Activated T-cell treated with anti-CD3 and anti-CD28 coated beads for 24 hours (primary cell): ENCODE data around the gene ST6GAL1.

Experiments
- DNase-seq: peaks from one replicate; pipeline ENCODE4 v3.0.0-alpha.2; 2020; ENCODE audit warnings: low read depth

Gene ST6GAL1

GRCh38 chr3:186915806-186916796, 14.2 kb upstream of the ST6GAL1 start:
- DNase-seq = no peak

DNA sequence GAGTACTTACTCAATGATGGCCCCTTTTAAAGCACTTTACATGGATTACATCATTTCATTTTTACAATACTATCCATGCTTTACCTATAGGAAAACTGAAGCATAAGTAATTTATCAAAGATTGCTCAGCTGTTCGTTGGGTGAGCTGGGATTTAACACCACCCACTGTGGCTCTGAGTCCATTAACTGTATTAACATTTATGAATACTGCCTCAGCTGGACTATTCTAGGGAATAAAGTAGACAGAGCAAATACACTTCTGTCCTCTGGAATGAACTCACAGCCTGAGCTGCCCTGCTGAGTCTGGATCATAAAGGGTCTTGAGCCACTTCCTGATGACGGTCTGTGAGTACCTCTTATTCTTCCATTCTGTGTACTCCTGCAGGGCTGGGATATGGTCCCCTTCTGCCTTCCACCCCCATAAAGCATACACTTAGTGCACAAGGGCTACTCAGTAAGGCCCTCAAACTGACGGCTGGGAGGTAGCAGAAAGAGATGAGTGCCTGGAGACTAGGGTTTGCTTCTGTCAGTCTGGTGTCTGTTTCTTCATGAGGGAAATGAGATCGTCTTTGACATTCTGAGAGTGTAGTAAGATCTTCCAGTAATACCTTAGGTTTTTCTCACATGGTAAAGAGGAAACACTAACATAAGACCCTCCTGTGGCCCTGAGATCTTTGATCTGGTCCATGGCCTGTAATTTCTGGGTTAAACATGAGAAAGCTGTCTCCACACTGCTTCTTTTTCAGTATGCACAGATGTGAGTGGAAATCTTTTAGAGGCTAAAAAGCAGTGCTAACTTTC, 12.6 kb upstream of the ST6GAL1 start:
- DNase-seq = no peak

DNA sequence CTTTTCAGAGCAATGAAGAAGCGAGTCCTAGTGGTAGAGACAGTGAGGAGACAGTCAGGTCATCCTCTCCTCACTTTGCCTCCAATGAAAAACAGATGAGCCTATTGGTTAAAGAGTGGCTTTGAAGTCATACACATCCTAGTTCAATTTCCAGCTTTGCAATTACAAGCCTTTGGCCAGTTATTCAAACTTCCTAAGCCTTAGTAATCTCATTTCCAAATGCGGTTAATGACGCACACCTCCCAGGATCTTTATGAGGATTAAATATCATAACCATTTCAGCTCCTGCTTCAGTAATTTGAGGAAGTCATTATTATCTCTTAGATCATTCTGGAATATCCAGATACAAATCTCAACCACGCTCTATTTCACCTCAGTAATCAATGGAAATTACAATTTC, 10.0 kb upstream of the ST6GAL1 start:
- DNase-seq = no peak

DNA sequence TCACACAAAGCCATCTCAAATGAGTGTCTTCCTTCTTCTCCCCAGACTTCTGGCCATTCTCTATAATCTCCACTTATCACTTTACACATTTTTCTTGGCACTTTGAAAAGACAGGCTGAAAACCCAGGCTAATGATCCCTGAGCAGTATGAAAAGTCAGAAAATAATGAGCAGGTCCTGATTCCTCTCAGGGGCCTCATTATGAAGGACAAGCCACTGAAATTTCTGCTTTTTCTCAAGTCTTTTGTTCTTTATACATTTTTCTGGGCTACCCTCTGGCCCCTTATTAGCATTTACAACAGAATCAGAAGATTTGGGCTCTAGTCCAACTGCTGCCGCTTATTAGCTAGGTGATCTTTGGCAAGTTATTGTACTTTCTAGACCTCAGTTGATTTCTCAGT, 9.5 kb upstream of the ST6GAL1 start:
- no peak for DNase-seq

DNA sequence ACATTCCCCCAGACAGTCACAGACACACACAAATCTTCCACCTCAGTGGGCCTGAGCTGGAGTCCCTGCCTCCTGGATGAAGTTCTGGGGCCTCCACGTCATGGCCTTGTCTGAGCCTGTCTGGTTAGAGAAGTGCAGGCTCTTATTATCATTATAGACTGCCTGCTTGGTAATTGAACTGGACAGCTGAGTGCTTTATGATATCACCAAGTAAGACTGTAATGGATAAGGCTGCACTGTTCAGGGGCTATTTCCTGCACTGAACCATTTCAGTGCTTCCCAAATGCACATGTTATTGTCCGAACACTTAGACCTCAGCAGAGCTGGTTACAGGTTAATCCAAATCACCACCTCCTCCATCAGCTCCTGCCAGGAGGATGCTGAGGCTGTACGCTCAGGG, 8.7 kb upstream of the ST6GAL1 start:
- DNase-seq = no peak

- DNase-seq = no peak
Observed at GRCh38 chr3:186922224-186922623, 8.1 kb upstream of the ST6GAL1 start.

GRCh38 chr3:186922790-186923189, 7.5 kb upstream of the ST6GAL1 start:
- no peak for DNase-seq

DNA sequence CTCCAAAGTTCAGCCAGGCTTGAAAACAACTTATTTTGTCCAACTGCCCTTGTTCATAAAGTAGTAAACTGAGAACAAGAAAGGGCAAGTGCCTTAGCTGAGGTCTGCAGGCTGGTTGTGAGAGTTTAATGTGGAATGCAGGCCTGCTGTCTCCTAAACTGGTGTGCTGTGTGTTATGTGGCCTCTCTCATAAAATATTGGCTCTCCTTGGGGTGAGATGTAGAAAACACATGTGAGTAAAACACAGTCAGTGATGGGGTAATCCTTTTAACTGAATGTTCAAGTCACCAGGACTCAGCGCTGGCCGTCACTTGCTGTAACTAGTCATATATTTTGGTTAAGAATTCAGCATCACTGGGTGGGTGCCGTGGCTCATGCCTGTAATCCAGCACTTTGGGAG, 7.1 kb upstream of the ST6GAL1 start:
- no peak for DNase-seq

GRCh38 chr3:186925826-186926225, 4.5 kb upstream of the ST6GAL1 start:
- DNase-seq = no peak

DNA sequence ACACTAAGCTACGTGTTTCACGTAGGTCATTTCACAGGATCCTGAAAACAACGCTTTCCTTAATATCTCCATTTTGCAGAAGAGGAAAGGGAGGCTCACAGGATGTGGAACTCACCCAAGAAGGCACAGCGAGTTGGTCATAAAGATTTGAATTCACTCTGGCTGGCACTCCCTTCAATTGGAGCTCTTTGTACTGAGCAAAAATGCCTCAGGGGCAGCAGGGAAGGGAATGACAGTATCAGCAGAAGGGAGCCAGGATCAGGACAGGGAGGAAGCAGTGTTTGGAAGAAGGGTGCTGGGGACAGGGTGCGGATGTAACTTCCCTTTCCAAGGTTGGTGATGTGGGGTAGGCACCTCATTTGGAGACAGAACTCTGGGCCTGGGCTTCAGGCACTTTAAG, 1.1 kb upstream of the ST6GAL1 start:
- DNase-seq = no peak

GRCh38 chr3:186929685-186930084, 641 bp upstream of the ST6GAL1 start:
- no peak for DNase-seq

GRCh38 chr3:186930641-186931531, 560 bp downstream of the ST6GAL1 start:
- DNase-seq = peak; percentile 48

DNA sequence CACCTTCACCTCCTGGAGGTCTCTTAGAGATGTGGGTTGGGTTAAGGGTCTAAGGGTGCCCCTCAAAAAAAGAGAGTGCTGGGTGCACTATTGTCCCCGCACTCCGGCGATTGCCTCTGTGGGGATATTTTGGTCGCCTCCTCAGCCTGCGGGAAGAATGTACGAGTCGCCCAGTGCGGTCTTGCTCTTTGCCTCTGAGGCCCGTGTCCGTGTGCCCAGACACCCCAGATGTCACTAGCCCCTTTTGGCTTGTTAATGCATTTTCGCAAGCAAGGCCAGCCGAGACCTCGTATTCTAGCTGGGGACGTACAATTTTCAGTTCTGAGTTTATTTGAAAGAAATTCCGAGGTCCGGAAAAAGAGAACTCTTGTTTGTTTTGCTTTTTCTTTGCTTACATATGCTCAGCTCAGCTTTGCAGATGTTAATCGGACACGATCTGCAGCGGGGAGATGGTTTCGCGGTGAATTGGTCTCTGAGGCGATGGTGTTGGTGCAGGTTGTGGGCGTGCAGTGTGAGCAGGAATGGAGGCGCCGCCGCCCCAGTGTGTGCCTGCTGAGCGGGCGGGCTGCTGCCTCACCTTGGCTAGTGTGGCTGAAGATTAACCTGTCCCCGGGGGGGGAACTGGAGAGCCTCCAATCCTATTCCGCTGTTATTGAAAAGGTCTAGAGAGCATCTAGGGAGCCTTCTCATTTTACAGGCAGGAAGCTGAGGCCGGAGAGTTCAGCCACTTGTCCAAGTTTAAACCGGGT, 1.4 kb downstream of the ST6GAL1 start:
- peak; percentile 68 for DNase-seq

DNA sequence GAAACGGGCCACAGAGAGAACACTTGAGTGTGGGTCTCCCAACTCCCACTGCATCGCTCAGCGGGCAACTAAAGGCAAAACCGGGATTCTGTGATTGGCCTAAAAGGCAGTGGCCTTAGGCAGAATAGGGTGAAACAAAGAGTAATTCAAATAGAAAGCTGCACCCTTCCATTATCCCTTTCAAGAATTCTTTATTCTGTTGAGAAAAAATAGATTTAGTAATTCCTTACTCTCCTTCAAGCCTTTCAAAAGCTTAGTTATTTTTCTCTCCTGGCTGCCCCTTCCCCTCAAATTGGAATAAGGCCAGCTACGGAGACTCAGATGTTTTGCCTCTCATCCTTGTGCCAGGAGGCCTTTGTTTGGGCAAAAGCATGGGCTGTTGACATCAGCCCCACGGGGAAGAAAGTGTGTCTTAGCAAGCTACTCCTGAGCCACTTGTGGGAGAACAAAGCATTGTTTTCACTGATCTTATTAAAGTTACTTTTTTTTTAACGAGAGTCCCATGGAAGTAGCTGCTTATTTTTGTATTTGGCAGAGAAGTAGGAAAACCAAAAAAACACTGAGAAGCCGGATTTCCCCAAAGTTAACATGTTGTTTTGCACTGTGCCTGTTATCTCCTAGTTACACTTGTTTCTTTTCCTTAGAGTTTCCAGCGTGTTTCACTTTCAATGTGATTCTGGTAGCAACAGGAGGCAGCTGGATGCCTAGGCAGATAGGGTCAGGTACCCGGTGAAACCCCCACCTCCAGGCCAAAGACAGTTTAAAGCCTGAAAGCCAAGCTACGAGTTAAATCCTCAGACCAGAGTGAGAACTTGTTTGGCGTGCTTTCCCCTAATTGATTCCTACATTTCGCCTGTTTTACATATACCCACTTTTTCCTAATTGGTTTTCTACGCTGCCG, 2.2 kb downstream of the ST6GAL1 start:
- no peak for DNase-seq

DNA sequence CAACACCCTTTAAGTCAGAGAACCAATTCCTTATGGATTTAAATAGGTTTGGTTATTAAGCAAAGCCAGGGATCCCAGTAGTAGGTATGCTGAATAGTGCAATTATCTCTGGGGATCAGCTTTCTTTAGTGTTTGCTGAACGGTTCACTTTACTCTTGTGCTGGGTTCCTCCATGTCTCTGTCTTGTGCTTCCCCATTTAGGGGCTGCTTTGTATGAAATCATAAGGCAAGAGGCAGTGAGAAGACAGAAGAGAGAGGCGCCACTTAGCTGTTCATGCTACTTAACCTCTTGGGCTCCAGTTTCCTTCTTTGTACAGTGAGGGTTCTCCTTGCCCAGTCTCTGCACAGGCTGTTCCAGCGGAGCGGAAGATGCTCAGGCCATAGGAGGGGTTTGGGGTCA, 3.5 kb downstream of the ST6GAL1 start:
- no peak for DNase-seq

DNA sequence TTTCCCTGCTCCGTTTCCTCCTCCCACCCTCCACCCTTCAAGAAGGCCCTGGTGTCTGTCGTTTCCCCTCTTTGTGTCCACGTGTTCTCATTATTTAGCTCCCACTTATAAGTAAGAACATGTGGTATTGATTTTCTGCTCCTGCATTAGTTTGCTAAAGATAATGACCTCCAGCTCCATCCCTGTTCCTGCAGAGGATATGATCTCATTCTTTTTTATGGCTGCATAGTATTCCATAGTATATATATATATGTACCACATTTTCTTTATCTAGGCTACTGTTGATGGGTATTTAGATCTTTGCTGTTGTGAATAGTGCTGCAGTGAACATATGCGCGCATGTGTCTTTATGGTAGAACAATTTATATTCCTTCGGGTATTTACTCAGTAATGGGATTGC, 4.8 kb downstream of the ST6GAL1 start:
- DNase-seq = no peak

DNA sequence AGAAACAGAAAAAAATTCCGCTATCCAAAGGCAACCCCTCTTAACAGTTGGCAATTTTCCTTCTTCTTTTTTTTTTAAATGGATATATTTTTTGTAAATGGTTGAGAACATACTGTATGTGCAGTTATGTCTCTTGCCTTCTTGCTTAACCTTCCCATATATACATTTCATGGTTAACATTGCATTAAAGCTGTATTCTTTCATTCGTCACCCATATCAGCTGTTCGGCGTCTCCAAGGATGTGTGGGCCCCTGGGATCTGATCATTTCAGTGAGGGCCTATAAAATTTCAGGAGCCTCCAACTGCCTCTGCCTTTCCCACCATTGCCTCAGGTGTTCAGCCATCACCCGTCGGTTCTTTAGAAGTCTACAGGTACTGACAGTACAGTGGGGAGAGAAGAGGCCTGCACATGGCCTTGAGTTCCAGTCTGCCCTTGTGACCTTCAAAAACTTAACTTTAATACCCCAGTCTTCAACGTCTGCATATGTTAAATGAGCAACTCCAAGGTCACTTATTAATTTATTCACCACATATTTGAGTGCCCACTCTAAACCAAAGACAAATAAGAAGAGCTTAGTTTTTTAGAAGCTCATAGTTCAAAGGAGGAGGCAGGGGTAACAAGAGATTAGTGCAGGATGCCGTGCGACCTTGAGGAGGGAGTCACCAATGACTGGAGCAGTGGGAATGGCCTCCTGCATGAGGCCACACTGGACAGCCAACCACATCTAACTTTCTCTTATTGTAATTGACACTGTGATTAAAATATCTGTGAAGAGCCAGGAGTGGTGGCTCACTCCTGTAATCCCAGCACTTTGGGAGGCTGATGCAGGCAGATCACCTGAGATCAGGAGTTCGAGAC, 6.9 kb downstream of the ST6GAL1 start:
- no peak for DNase-seq

DNA sequence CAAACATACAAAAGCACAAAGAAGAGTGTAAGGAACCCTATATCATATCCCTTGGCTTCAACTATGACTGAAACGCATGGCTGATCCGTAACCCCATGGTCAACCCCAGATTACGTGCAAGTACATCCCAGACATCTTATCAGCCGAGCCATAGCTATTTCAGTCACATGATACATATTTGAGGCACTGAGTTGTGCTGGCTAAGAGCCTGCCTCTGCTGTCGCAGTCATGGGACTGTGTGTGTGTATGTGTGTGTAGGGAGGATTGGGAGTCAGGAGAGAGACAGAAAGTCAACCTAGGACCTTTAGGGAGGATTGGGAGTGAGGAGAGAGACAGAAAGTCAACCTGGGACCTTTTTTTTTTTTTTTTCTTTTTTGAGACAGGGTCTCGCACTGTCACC, 8.4 kb downstream of the ST6GAL1 start:
- no peak for DNase-seq

- DNase-seq = no peak
Observed at GRCh38 chr3:186939536-186939935, 9.2 kb downstream of the ST6GAL1 start.
